NOMO-1 treated with dmso at 0.1 percent for 144 hours (cell line): ENCODE measurements around the gene EPHA1.

ENCODE experiments used
- DNase-seq: peaks from one replicate; lab custom pipeline; 2025; ENCODE audit not compliant: unreplicated experiment; lab: John Stamatoyannopoulos, UW

Gene EPHA1

GRCh38 chr7:143375298-143376034 is 33.2 kb downstream of the EPHA1 start:
- peak; percentile 47 for DNase-seq

GRCh38 chr7:143374561-143374960 is 34.1 kb downstream of the EPHA1 start:
- DNase-seq, result no peak

- DNase-seq, result no peak
Observed at GRCh38 chr7:143373255-143373794, 35.3 kb downstream of the EPHA1 start.

- no peak for DNase-seq
Observed at GRCh38 chr7:143372070-143372469, 36.6 kb downstream of the EPHA1 start.

- DNase-seq, result no peak
Observed at GRCh38 chr7:143369678-143370651, 38.7 kb downstream of the EPHA1 start.

GRCh38 chr7:143368387-143368786 is 40.3 kb downstream of the EPHA1 start:
- DNase-seq, result no peak

GRCh38 chr7:143367972-143368371 is 40.7 kb downstream of the EPHA1 start:
- no peak for DNase-seq

GRCh38 chr7:143363016-143363937 is 45.4 kb downstream of the EPHA1 start:
- DNase-seq, result no peak

GRCh38 chr7:143362131-143363015 is 46.3 kb downstream of the EPHA1 start, which contains the start of gene FAM131B:
Gene FAM131B, minus strand, starts transcription at chr7:143362713. Its CDS starts 110 bp downstream, at chr7:143362603.
- no peak for DNase-seq

GRCh38 chr7:143361552-143362130 is 47.0 kb downstream of the EPHA1 start:
- DNase-seq, result no peak

GRCh38 chr7:143360788-143361551 is 47.7 kb downstream of the EPHA1 start:
- no peak for DNase-seq

GRCh38 chr7:143359771-143360353 is 48.8 kb downstream of the EPHA1 start:
- DNase-seq, result no peak

GRCh38 chr7:143358626-143359025 is 50.0 kb downstream of the EPHA1 start:
- no peak for DNase-seq

GRCh38 chr7:143356414-143357050 is 52.1 kb downstream of the EPHA1 start:
- no peak for DNase-seq

GRCh38 chr7:143355450-143356385 is 52.9 kb downstream of the EPHA1 start:
- DNase-seq, result no peak

GRCh38 chr7:143354965-143355364 is 53.7 kb downstream of the EPHA1 start:
- DNase-seq, result no peak
